IMR-90 (cell line): ENCODE data around the gene PARD3. TPM values are rescaled to one million over a fixed set of nuclear protein-coding genes. Genes with fewer than 3 reads are reported as not detected.

Experiments used
- ATAC-seq: fragments of 200-7000 bp; cut with Tn5 transposase; 2 replicates; pipeline ENCODE4 v1.9.1; 2020; ENCODE audit warnings: low read depth, mild to moderate bottlenecking, moderate library complexity
- BruUV-seq: library from RNA; stranded (reverse); fragments of 400-500 nt; replicated peaks from 2 replicates; lab custom pipeline; 2021; lab: Mats Ljungman, UMichigan
- CTCF ChIA-PET: fragments of 300-600 bp; formaldehyde crosslinking; extraction: SDS; loops from one replicate; lab custom pipeline; 2021; ENCODE audit warnings: antibody characterized with exemption; lab: Yijun Ruan, JAX
- POLR2A ChIA-PET: fragments of 300-600 bp; sonication (Branson Sonifier 250); formaldehyde crosslinking; loops from one replicate; lab custom pipeline; 2022; ENCODE audit warnings: antibody characterized with exemption; ENCODE audit not compliant: unreplicated experiment; lab: Charles Lee
- DNase-seq: peaks from one replicate; pipeline ENCODE4 v3.0.0; 2013
- H2AFZ ChIP-seq: replicated peaks from 2 replicates; pipeline ENCODE3; 2013; ENCODE audit warnings: low read length, mild to moderate bottlenecking; ENCODE audit not compliant: poor library complexity
- H2AK5ac ChIP-seq: 2 replicates; pipeline ENCODE4 v1.6.1; 2013; ENCODE audit warnings: low read depth, low read length, inconsistent platforms
- H2AK9ac ChIP-seq: replicated peaks from 2 replicates; pipeline ENCODE3; 2013; ENCODE audit warnings: mild to moderate bottlenecking, low read depth, low read length, moderate library complexity; ENCODE audit not compliant: poor library complexity
- H2BK120ac ChIP-seq: 2 replicates; pipeline ENCODE4 v1.6.1; 2013; ENCODE audit warnings: low read depth, low read length, inconsistent platforms
- H2BK15ac ChIP-seq: 3 replicates; pipeline ENCODE4 v1.6.1; 2013; ENCODE audit warnings: low read depth, low read length, inconsistent platforms
- H2BK20ac ChIP-seq: 2 replicates; pipeline ENCODE4 v1.6.1; 2013; ENCODE audit warnings: low read depth, mild to moderate bottlenecking, inconsistent platforms, low read length, moderate library complexity
- H2BK5ac ChIP-seq: 2 replicates; pipeline ENCODE4 v1.6.1; 2013; ENCODE audit warnings: mild to moderate bottlenecking, low read depth, low read length, inconsistent platforms; ENCODE audit not compliant: poor library complexity, severe bottlenecking
- H3K14ac ChIP-seq: replicated peaks from 2 replicates; pipeline ENCODE4 v1.6.1; 2013; ENCODE audit warnings: low read depth, low read length, inconsistent platforms
- H3K18ac ChIP-seq: 2 replicates; pipeline ENCODE4 v1.6.1; 2013; ENCODE audit warnings: low read depth, low read length, control low read depth
- H3K23ac ChIP-seq: 2 replicates; pipeline ENCODE4 v1.6.1; 2013; ENCODE audit warnings: low read depth, low read length, inconsistent platforms
- H3K27ac ChIP-seq: 2 replicates; pipeline ENCODE4 v1.5.1; 2013; ENCODE audit warnings: mild to moderate bottlenecking, control low read depth, low read length; ENCODE audit not compliant: insufficient read depth
- H3K27me3 ChIP-seq: 2 replicates; pipeline ENCODE4 v1.6.1; 2013; ENCODE audit warnings: low read length; ENCODE audit not compliant: control insufficient read depth, insufficient read depth
- H3K36me3 ChIP-seq: 2 replicates; pipeline ENCODE4 v1.6.1; 2013; ENCODE audit warnings: low read length, mixed read lengths; ENCODE audit not compliant: control insufficient read depth, insufficient read depth
- H3K4ac ChIP-seq: 2 replicates; pipeline ENCODE4 v1.6.1; 2013; ENCODE audit warnings: low read depth, low read length, inconsistent platforms
- H3K4me1 ChIP-seq: 2 replicates; pipeline ENCODE4 v1.6.1; 2013; ENCODE audit warnings: low read length, mixed read lengths; ENCODE audit not compliant: control insufficient read depth, insufficient read depth
- H3K4me2 ChIP-seq: 2 replicates; pipeline ENCODE4 v1.6.1; 2013; ENCODE audit warnings: low read depth, mild to moderate bottlenecking, control low read depth, low read length, moderate library complexity
- H3K4me3 ChIP-seq: 2 replicates; pipeline ENCODE4 v1.5.1; 2013; ENCODE audit warnings: low read depth, mild to moderate bottlenecking, control low read depth, low read length, moderate library complexity; ENCODE audit not compliant: insufficient read depth
- H3K56ac ChIP-seq: 2 replicates; pipeline ENCODE4 v1.6.1; 2013; ENCODE audit warnings: low read length, inconsistent platforms; ENCODE audit not compliant: insufficient read depth; ENCODE audit errors: extremely low read depth
- H3K79me1 ChIP-seq, 2 experiments: 2 replicates each; pipeline ENCODE4 v1.6.1; 2013; ENCODE audit warnings: low read length in 2 of 2, inconsistent platforms in 1 of 2, low read depth in 1 of 2
- H3K9ac ChIP-seq: 2 replicates; pipeline ENCODE4 v1.6.1; 2013; ENCODE audit warnings: low read depth, low read length, control low read depth
- H3K9me1 ChIP-seq: 2 replicates; pipeline ENCODE4 v1.6.1; 2013; ENCODE audit warnings: low read length, inconsistent platforms; ENCODE audit not compliant: insufficient read depth
- H3K9me3 ChIP-seq: 2 replicates; pipeline ENCODE4 v1.6.1; 2013; ENCODE audit warnings: low read length; ENCODE audit not compliant: control insufficient read depth, insufficient read depth
- H4K20me1 ChIP-seq: 2 replicates; pipeline ENCODE4 v1.6.1; 2013; ENCODE audit warnings: low read length, inconsistent platforms; ENCODE audit not compliant: insufficient read depth
- H4K5ac ChIP-seq: 2 replicates; pipeline ENCODE4 v1.6.1; 2013; ENCODE audit warnings: mild to moderate bottlenecking, low read depth, low read length, control low read depth
- H4K8ac ChIP-seq, 2 experiments: 2 replicates each; pipeline ENCODE4 v1.6.1; 2013; ENCODE audit warnings: low read depth in 2 of 2, low read length in 2 of 2, control low read depth in 1 of 2, inconsistent platforms in 1 of 2
- H4K91ac ChIP-seq: 2 replicates; pipeline ENCODE4 v1.6.1; 2013; ENCODE audit warnings: low read depth, low read length, inconsistent platforms; ENCODE audit not compliant: insufficient read depth
- BHLHE40 ChIP-seq: fragments of 150-350 bp; IDR thresholded peaks from 2 replicates; pipeline ENCODE4 v1.6.1; 2016; ENCODE audit warnings: mild to moderate bottlenecking, low read depth, low read length
- CEBPB ChIP-seq: IDR thresholded peaks from 2 replicates; pipeline ENCODE4 v1.6.1; 2012; ENCODE audit warnings: low read depth, low read length, improper control_type of control experiment
- MAFK ChIP-seq: IDR thresholded peaks from 2 replicates; pipeline ENCODE4 v1.6.1; 2012; ENCODE audit warnings: low read depth, low read length, improper control_type of control experiment
- MAZ ChIP-seq: IDR thresholded peaks from 2 replicates; pipeline ENCODE4 v1.6.1; 2012; ENCODE audit warnings: low read depth, mild to moderate bottlenecking, low read length, improper control_type of control experiment, moderate library complexity, borderline replicate concordance
- MXI1 ChIP-seq: IDR thresholded peaks from 2 replicates; pipeline ENCODE4 v1.6.1; 2012; ENCODE audit warnings: low read depth, mild to moderate bottlenecking, low read length, moderate library complexity, borderline replicate concordance
- NFE2L2 ChIP-seq: fragments of 150-350 bp; IDR thresholded peaks from 2 replicates; pipeline ENCODE4 v1.6.1; 2016; ENCODE audit warnings: low read depth, mild to moderate bottlenecking, low read length
- POLR2A ChIP-seq: IDR thresholded peaks from 2 replicates; pipeline ENCODE4 v1.6.1; 2012; ENCODE audit warnings: mild to moderate bottlenecking, low read depth, low read length
- RCOR1 ChIP-seq: IDR thresholded peaks from 2 replicates; pipeline ENCODE4 v1.6.1; 2012; ENCODE audit warnings: mild to moderate bottlenecking, low read length, improper control_type of control experiment; ENCODE audit not compliant: insufficient replicate concordance
- SMC3 ChIP-seq: fragments of 150-350 bp; IDR thresholded peaks from 2 replicates; pipeline ENCODE4 v1.6.1; 2016; ENCODE audit warnings: low read depth, mild to moderate bottlenecking, antibody characterized with exemption, low read length, moderate library complexity
- WGBS, 2 experiments: methylation state at CpG; one replicate each; pipeline versions ENCODE4 v1.1.5 to v1.1.7; 2013; ENCODE audit warnings: missing lambda C conversion rate in 2 of 2; ENCODE audit not compliant: insufficient read length in 1 of 2; ENCODE audit errors: extremely low coverage in 2 of 2; 5-methylcytosine and 5-hydroxymethylcytosine counted together
- dilution Hi-C: fragments of 300-500 bp; cut with HindIII; formaldehyde crosslinking; loops from one replicate; pipeline ENCODE4 v1.14.3; 2018; ENCODE audit warnings: low sequenced_read_pairs; ENCODE audit not compliant: unreplicated experiment
- in situ Hi-C: fragments of 300-500 bp; cut with MboI; formaldehyde crosslinking; loops from 3 replicates; pipeline ENCODE4 v1.14.3; 2019; ENCODE audit warnings: low sequenced_read_pairs, inconsistent platforms, mixed read lengths
- intact Hi-C: fragments of 100-400 bp; cut with micrococcal nuclease; formaldehyde crosslinking; loops from 2 replicates; pipeline ENCODE4 v1.10.0; 2022
- polyA plus RNA-seq, 3 experiments: library from polyadenylated mRNA; depleted of rRNA; stranded (reverse); fragments of >200 nt; gene quantifications; 2 replicates each; pipeline ENCODE4 v1.2.3, GENCODE V29; 2012; ENCODE audit warnings: low replicate concordance in 1 of 3
- total RNA-seq: library from RNA; depleted of rRNA; stranded (reverse); fragments of >200 nt; gene quantifications from 2 replicates; pipeline ENCODE4 v1.2.3, GENCODE V29; 2012
- TF ChIP-seq, protein P1 (sequence below): conservative IDR thresholded peaks from 2 replicates; pipeline ENCODE4 v1.5.1; 2012; ENCODE audit warnings: mild to moderate bottlenecking, low read depth, low read length, improper control_type of control experiment

Gene PARD3
- total and polyA plus RNA-seq, 2 of the 4 experiments (the other 2 are of a cell fraction), result 14.6 to 37.5 TPM

DNA sequence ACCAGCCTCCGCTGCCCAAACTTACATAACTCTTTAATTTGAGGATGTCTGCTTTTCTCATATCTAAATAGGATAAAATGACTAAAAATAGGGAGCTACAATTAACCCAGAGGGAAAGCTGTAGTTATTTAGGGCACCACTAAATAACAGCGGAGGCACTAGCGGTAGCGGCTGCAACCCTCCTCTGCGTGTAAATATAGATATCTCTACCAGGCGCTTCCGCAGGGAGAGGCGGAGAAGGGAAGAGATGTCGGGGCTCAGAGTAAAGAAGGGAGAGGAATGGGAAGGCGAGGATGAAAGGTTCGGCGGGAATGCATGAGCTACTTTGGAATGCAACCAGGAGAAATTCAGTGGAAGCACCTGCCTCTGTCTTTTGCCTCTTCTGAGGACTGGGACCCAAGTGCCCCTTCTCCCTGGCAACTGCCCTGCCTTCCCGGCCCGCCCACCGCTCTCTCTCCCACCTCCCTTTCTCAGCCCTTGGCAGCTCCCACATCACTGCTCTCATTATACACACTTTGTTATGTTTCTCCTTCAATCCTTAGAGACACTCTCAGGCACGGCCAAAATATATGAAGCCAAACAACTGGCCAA is 698.3 kb downstream of the PARD3 start:
- ATAC-seq (peak; percentile 33; the same call in 1 of the 2 replicates), DNase-seq (no peak)
- Histone ChIP-seq H3K4ac (no peak overlapping the region), H3K9me3 (no peaks in the 10 kb centered on the region), H4K20me1 (no peaks in the 10 kb centered on the region), H3K18ac (no peak overlapping the region; the same call in 1 of the 2 replicates), H3K4me2 (peak overlapping the region; percentile 0; the same call in 1 of the 2 replicates), H2BK120ac (no peak overlapping the region), H2AK5ac (0 out of 2 replicates have a peak overlapping the region, but pooled peaks have one; percentile 23), H2BK20ac (no peak overlapping the region), H3K9ac (no peak overlapping the region), H2AK9ac (no peak overlapping the region), H3K14ac (no peak overlapping the region), H2BK15ac (no peak overlapping the region), H3K23ac (no peak overlapping the region), H3K27me3 (no peaks in the 10 kb centered on the region), H4K91ac (no peak overlapping the region), H4K5ac (no peak overlapping the region), H2AFZ (no peak overlapping the region), H3K56ac (no peak overlapping the region), H2BK5ac (no peak overlapping the region), H3K4me1 (no peaks in the 10 kb centered on the region; the same call in none of the 2 replicates), H3K27ac (no peak overlapping the region), H3K79me1 (no peaks in the 10 kb centered on the region), H4K8ac (no peak overlapping the region), H3K4me3 (no peak overlapping the region), H3K36me3 (no peaks in the 10 kb centered on the region), H3K9me1 (no peaks in the 10 kb centered on the region; the same call in 1 of the 2 replicates)
- dilution Hi-C loops, result no loop called here
- intact Hi-C loops, result loop anchor here (5.0 kb wide), 1 partner anchor 521 kb away; no protein-coding TSS in a partner anchor
- POLR2A ChIA-PET, result no interaction called here
- 7% methylated on average over 5 of the region's 16 CpGs; no CpG with 5 or more reads in 1 of the 2 experiments for WGBS, 2 experiments
- no TSS peak for BruUV-seq
- CTCF ChIA-PET, result no interaction called here
- in situ Hi-C loops, result loop anchor here (25.0 kb wide), 1 partner anchor 779 kb away; the partner anchor contains the start of gene NRP1
- TF ChIP-seq MAZ (no peak), BHLHE40 (no peak), RCOR1 (no peak), MAFK (no peak), POLR2A (no peak), MXI1 (no peak), NFE2L2 (no peak), SMC3 (no peak), CEBPB (no peak)
- TF ChIP-seq, protein P1, sequence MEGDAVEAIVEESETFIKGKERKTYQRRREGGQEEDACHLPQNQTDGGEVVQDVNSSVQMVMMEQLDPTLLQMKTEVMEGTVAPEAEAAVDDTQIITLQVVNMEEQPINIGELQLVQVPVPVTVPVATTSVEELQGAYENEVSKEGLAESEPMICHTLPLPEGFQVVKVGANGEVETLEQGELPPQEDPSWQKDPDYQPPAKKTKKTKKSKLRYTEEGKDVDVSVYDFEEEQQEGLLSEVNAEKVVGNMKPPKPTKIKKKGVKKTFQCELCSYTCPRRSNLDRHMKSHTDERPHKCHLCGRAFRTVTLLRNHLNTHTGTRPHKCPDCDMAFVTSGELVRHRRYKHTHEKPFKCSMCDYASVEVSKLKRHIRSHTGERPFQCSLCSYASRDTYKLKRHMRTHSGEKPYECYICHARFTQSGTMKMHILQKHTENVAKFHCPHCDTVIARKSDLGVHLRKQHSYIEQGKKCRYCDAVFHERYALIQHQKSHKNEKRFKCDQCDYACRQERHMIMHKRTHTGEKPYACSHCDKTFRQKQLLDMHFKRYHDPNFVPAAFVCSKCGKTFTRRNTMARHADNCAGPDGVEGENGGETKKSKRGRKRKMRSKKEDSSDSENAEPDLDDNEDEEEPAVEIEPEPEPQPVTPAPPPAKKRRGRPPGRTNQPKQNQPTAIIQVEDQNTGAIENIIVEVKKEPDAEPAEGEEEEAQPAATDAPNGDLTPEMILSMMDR, result no peak
